Inflammatory macrophage (primary cell): ENCODE measurements around the gene NCKAP5.

Experiments used
- DNase-seq, 2 donors: peaks; one replicate each; pipeline ENCODE4 v3.0.0-alpha.2; 2020 to 2022

NCKAP5 gene

DNA sequence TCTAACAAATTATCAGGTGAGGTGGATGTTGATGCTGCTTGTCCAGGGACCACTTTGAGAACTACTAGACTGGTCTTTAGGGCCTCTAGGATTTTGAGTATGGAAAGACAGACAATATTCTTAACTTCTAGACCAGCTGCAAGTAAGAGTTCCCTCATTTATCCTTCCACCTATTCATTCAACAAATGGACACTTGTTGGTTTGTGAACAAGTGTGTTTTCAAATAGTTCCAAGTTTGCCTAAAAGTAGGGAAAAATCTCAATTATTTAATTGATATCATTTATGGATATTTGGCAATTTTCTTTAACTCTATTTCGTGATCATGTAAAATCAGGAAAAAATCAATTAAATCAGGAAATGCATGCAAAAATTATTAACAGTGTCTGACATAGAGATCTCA is 245.4 kb downstream of the NCKAP5 start:
- no peak for DNase-seq

- DNase-seq = no peak
Measured at GRCh38 chr2:133317178-133317577, 251.1 kb downstream of the NCKAP5 start.

- DNase-seq = no peak
Measured at GRCh38 chr2:133316557-133316956, 251.7 kb downstream of the NCKAP5 start.

GRCh38 chr2:133315280-133315679 is 253.0 kb downstream of the NCKAP5 start:
- no peak for DNase-seq

GRCh38 chr2:133314795-133315194 is 253.5 kb downstream of the NCKAP5 start:
- DNase-seq = no peak

GRCh38 chr2:133312038-133312729 is 256.1 kb downstream of the NCKAP5 start:
- DNase-seq = no peak

- DNase-seq = no peak
Measured at GRCh38 chr2:133306236-133306635, 262.0 kb downstream of the NCKAP5 start.

GRCh38 chr2:133304344-133304743 is 263.9 kb downstream of the NCKAP5 start:
- DNase-seq = no peak

GRCh38 chr2:133303150-133303549 is 265.1 kb downstream of the NCKAP5 start:
- DNase-seq = no peak

- DNase-seq = no peak
Measured at GRCh38 chr2:133296401-133296800, 271.9 kb downstream of the NCKAP5 start.

DNA sequence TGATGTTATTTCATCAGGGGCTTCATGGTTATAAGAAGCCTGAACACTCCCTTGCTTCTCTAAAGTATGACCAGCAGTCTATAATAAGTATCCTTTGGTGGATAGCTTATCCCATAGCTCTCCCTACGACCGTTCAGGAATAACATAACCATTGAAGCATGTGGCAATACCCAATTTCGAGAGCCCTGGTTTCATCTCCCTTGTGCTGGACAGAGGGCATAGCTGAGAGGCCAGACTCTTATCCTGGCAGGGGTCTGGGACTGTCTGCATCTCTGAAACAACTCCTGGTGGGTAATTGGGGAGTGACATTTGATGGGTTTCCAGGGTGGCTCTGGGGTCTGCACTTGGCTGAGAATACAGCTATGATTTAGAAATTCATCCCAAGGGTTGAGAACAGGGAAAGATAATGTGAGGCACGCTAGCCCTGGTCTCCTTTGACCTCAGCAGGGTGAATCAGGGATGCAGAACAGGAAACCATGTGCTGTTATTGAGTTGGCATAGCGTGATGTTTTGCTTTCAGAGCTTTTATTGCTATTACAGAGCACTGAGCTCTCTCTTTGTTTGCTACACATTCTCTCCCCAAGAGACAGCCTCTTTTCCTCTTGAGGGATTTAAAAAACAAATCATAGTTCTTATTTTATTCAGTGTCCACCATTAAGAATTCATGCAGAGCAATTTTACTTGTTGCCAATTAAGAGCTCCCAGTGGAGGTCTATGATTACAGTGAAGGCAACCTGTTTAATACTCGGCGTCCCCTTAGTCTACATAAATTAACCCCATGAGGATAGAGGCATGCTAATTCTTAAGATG is 274.5 kb downstream of the NCKAP5 start:
- no peak for DNase-seq

DNA sequence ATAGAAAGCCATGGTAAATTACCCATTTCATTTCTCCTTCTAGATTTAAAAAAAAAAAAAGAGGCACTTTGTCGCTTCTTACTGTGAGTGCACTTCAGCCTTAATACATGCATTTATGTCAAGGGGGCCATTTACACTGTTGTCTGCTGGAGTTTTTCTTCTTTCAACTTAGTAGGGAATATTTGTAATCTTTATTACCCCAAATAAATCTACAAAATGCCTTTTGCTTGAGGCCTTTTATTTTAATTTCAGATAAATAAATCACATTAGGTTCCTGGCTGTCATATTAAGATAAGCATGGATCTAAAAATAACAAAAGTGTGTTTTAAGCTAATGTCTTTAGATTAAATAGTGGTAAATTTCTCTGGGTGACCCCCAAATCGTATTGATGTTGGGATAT is 276.0 kb downstream of the NCKAP5 start:
- no peak for DNase-seq

- no peak for DNase-seq
Measured at GRCh38 chr2:133287709-133288108, 280.6 kb downstream of the NCKAP5 start.

DNA sequence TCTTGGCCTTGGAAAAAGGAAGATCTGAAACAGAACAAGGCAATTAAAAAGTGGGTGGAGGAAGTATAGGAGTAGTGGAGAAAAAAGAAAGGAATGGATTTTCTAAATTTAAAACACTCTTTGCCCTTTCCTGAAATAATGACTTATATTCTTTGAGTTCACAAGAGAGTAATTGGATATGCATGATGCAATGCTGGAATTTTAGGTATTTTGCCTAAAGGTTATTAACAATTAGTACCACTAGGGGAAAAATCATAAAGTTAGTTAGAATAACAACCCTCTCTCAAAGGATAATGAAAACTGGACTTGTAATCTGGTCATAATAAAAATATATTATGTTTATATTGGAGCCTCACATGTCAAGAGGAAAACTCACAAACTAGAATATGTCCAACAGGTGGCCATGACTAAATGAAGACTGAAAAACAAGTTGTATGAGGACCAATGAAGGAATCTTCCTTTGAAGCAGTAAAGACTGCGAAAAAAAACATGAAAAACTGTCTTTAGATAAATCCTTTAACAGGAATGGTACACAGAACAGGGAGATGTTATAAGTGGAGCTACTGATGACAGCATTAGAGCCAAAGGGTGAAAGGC is 281.8 kb downstream of the NCKAP5 start:
- no peak for DNase-seq

DNA sequence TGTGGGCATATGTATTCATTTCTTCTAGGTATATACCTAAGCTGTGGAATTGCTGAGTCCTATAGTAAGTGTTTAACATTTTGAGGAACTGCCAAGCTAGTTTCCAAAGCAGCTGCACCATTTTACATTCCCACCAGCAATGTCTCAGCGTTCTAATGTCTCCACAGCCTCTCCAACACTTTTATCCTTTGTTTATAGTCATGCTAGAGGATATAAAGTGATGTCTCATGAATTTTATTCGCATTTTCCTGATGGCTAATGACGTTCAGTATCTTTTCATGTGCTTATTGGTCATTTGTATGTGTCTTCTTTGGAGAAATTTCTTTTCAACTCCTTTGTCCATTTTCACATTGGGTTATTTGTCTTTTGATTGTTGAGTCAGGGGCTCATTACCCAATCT is 295.2 kb downstream of the NCKAP5 start:
- DNase-seq = no peak

DNA sequence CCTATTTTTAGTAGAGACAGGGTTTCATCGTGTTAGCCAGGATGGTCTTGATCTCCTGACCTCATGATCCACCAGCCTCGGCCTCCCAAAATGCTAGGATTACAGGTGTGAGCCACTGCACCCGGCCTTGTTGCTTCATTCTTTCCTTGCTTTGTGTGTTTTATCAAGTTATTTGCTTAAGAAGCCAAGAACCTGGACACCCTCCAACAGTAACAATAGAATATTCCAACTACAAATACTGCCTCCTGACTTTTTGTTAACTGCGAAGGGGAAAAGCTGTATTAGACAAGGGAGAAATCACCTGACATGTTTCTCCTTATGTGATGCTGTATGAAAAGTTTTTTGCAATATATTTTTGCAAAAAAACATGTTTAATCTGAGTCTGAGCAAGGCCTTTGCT is 297.2 kb downstream of the NCKAP5 start:
- no peak for DNase-seq

DNA sequence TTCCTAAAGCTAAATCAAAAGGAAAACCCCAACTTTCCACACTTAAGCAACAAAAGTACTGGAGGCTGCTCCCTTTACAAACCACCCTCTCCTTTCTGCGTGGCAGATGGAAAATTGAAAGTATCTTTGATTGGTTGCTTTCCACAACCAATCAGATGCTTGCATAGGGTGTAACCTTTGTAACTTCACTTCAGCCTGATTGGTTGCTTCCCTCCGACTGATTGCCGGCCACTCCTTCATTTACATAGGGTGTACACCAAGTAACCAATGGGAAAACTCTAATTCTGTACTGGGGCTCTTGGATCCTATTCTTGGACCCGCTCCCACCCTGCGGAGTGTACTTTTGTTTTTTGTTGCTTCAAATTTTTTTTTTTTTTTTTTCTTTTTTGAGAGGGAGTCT is 297.7 kb downstream of the NCKAP5 start:
- DNase-seq = no peak

DNA sequence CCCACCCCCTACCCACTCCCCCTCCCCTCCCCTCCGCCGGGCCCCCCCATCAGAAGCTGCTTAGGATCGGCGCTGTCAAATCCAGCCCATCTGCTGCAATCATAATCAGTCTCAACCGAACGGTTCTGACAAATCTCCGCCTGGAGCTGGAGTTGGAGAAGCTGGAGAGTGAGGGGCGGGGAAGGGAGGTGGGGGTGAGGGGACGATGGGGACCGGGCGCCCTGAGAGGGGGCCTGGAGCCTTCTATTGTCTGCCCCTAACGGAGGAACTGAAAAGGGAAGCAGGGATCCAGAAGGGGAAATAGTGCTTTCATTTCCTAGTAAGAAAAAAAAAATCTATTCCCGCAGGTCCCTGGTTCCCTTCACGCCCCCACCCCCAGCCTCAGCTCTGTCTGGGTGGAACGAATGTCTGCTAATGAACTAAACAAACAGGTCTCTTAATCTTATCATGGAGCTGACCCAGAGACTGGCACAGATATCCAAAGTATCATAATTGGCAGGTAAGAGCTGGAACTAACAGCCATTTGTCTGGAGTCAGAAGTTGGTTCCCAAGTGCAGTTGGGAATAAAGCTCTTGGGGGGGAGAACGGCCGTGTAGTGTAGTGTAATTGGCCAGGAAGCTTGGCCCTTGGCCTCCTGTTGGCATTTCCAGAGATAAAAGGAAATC is 301.2 kb downstream of the NCKAP5 start:
- DNase-seq = no peak

DNA sequence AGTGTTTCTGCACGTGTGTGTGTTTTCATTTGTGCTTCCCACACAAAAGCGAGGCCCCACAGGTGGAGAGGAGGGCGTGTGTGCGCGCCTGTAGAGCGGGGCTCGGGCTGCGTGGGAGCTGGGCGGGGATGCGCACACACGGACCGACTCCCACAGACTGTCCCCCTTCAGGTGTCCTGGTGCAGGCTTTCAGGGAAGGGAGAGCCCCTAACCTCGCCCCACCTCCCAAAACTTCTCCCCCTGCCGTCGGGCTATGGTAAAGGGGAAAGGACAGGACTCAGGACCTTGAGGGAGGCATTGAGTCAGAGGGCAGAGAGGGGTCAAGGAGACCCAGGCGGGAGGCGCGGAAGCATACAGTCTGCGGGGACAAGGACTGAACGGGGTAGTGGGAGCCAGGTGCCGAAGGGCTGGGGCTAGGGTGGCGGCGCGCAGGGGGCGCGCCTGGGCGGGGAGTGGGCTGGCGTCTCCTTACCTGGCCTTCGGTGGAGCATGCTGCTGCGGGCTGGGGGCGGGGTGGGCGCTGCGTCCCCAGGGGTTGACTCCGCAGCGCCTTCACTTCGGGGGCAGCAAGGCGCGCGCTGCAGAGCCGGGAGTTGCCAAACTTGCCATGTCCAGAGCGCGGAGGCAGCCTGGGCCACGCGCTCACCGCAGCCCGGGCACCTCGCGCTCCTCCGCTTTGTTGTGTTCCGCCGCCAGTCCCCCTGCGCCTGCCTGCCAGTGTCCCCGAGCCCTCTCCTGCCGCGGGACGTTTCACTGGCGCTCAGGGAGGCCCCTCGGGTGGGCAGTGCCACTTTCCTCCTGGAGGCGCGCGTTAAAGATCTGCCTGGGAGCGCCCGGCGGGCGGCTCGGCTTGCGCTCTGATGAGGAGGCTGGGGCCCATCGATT is 302.0 kb downstream of the NCKAP5 start:
- no peak for DNase-seq

DNA sequence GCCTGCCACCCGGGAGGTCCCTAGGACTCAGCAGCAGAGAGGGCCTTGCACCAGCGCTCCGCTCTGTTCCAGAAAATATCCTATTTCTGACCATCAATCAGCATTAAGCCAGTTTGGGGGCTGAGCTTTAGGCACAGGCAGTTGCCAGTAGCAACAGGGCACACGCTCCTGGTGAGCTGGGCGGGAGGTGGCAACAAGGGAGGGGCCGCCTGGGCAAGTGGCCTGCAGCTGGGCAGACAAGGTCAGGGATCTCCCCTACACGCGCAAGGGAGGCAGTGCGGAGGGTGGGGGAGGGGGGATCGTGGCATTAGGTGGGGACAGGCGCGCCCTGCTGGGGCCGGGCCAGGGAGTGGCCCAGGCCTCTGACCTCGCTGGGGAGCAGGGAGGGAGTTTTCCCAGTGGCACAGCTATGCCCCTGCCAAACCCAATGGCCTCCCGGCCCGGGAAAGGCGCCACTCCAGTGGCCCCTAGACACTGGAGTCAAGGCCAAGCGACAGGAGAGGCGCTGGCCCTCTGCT is 302.8 kb downstream of the NCKAP5 start:
- DNase-seq = no peak

DNA sequence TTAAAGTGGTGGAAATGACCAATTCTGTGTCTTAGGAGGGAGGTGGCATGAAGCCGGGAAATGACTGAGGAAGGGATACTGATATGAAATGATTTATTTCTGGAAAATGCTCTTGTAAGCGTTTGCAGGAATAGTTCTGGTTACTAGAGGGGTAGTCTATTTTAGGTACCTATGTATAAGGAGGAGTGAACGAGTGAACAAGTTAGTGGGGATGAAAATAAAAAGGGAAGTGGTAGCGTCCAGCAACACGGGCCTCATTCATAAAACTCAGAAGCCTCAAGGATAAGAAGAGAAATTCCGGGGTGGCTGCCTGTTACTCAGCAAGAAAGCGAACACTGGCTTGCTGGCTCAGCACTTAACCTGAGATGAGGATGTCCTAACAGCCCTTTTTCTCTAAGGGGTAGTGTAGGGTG is 303.3 kb downstream of the NCKAP5 start:
- no peak for DNase-seq

GRCh38 chr2:133262893-133263292 is 305.4 kb downstream of the NCKAP5 start:
- no peak for DNase-seq
